Rectal smooth muscle tissue (tissue), 1 donor: ENCODE results near the gene LSMEM2.
"Not testable (repeated sequence)": the region's sequence is repeated elsewhere in the genome, so short reads cannot be mapped to it uniquely, and the experiment has no call there.

Source experiments
- H3K27ac ChIP-seq: one replicate; pipeline ENCODE4 v1.7.0; 2013; ENCODE audit warnings: low read depth, low read length, inconsistent platforms
- H3K27me3 ChIP-seq: one replicate; pipeline ENCODE4 v1.7.0; 2013; ENCODE audit warnings: low read length; ENCODE audit not compliant: control insufficient read depth, insufficient read depth
- H3K36me3 ChIP-seq: one replicate; pipeline ENCODE4 v1.7.0; 2013; ENCODE audit warnings: low read length; ENCODE audit not compliant: control insufficient read depth, insufficient read depth
- H3K4me1 ChIP-seq: one replicate; pipeline ENCODE4 v1.7.0; 2013; ENCODE audit warnings: low read length; ENCODE audit not compliant: control insufficient read depth, insufficient read depth
- H3K4me3 ChIP-seq: one replicate; pipeline ENCODE4 v1.7.0; 2013; ENCODE audit warnings: low read length
- H3K9ac ChIP-seq: one replicate; pipeline ENCODE4 v1.7.0; 2013; ENCODE audit warnings: low read length

The LSMEM2 gene

GRCh38 chr3:50262200-50262599 is 16.7 kb upstream of the LSMEM2 start:
- not testable (repeated sequence) for H3K4me3 ChIP-seq, H3K9ac ChIP-seq, H3K27ac ChIP-seq, H3K27me3 ChIP-seq
- Histone ChIP-seq H3K4me1 (peaks cover 50% of the 10 kb centered on the region), H3K36me3 (peaks cover 11% of the 10 kb centered on the region)

- Histone ChIP-seq H3K36me3 (peaks cover 5% of the 10 kb centered on the region), H3K27ac (no peak overlapping the region), H3K4me3 (no peak overlapping the region), H3K4me1 (peaks cover 51% of the 10 kb centered on the region), H3K9ac (no peak overlapping the region), H3K27me3 (peaks cover 3% of the 10 kb centered on the region)
Measured at GRCh38 chr3:50262778-50263177, 16.1 kb upstream of the LSMEM2 start.

GRCh38 chr3:50263478-50264382 is 15.2 kb upstream of the LSMEM2 start:
- peak overlapping the region; percentile 10 for H3K4me3 ChIP-seq

GRCh38 chr3:50264383-50264963 is 14.4 kb upstream of the LSMEM2 start:
- Histone ChIP-seq H3K27ac (peak overlapping the region; percentile 97), H3K4me3 (peak overlapping the region; percentile 10)

More at GRCh38 chr3:50263478-50264382, 15.2 kb upstream of the LSMEM2 start:
- H3K9ac ChIP-seq: no peak overlapping the region
- H3K27ac ChIP-seq: peak overlapping the region; percentile 97
- H3K36me3 ChIP-seq: no peaks in the 10 kb centered on the region
- peaks cover 58% of the 10 kb centered on the region for H3K4me1 ChIP-seq
- H3K27me3 ChIP-seq: peaks cover 3% of the 10 kb centered on the region

GRCh38 chr3:50264964-50265485 is 13.9 kb upstream of the LSMEM2 start:
- peaks cover 60% of the 10 kb centered on the region for H3K4me1 ChIP-seq
- H3K9ac ChIP-seq: peak overlapping the region; percentile 33
- H3K27me3 ChIP-seq: peaks cover 3% of the 10 kb centered on the region
- H3K27ac ChIP-seq: peak overlapping the region; percentile 97
- H3K36me3 ChIP-seq: no peaks in the 10 kb centered on the region
- peak overlapping the region; percentile 19 for H3K4me3 ChIP-seq

More at GRCh38 chr3:50264383-50264963, 14.4 kb upstream of the LSMEM2 start:
- Histone ChIP-seq H3K27me3 (peaks cover 3% of the 10 kb centered on the region), H3K4me1 (peaks cover 60% of the 10 kb centered on the region), H3K9ac (peak overlapping the region; percentile 36), H3K36me3 (no peaks in the 10 kb centered on the region)

- Histone ChIP-seq H3K4me1 (peaks cover 58% of the 10 kb centered on the region), H3K4me3 (no peak overlapping the region), H3K9ac (peak overlapping the region; percentile 32)
Measured at GRCh38 chr3:50265571-50265970, 13.3 kb upstream of the LSMEM2 start.

GRCh38 chr3:50266017-50266416 is 12.9 kb upstream of the LSMEM2 start:
- peaks cover 53% of the 10 kb centered on the region for H3K4me1 ChIP-seq
- no peak overlapping the region for H3K9ac ChIP-seq
- H3K4me3 ChIP-seq: peak overlapping the region; percentile 3
- peak overlapping the region; percentile 97 for H3K27ac ChIP-seq
- peaks cover 3% of the 10 kb centered on the region for H3K27me3 ChIP-seq
- no peaks in the 10 kb centered on the region for H3K36me3 ChIP-seq

More at GRCh38 chr3:50265571-50265970, 13.3 kb upstream of the LSMEM2 start:
- Histone ChIP-seq H3K27ac (peak overlapping the region; percentile 97), H3K36me3 (no peaks in the 10 kb centered on the region), H3K27me3 (peaks cover 3% of the 10 kb centered on the region)

GRCh38 chr3:50266836-50267235 is 12.1 kb upstream of the LSMEM2 start:
- H3K4me3 ChIP-seq: peak overlapping the region; percentile 74
- peak overlapping the region; percentile 97 for H3K27ac ChIP-seq
- peak overlapping the region; percentile 61 for H3K9ac ChIP-seq

GRCh38 chr3:50267280-50267913 is 11.5 kb upstream of the LSMEM2 start:
- Histone ChIP-seq H3K4me3 (peak overlapping the region; percentile 74), H3K36me3 (no peaks in the 10 kb centered on the region), H3K4me1 (peaks cover 47% of the 10 kb centered on the region), H3K27me3 (peaks cover 3% of the 10 kb centered on the region), H3K9ac (peak overlapping the region; percentile 80), H3K27ac (peak overlapping the region; percentile 97)

More at GRCh38 chr3:50266836-50267235, 12.1 kb upstream of the LSMEM2 start:
- no peaks in the 10 kb centered on the region for H3K36me3 ChIP-seq
- H3K27me3 ChIP-seq: peaks cover 3% of the 10 kb centered on the region
- peaks cover 47% of the 10 kb centered on the region for H3K4me1 ChIP-seq

- peaks cover 47% of the 10 kb centered on the region for H3K4me1 ChIP-seq
- H3K36me3 ChIP-seq: no peaks in the 10 kb centered on the region
- H3K27me3 ChIP-seq: peaks cover 3% of the 10 kb centered on the region
- H3K9ac ChIP-seq: peak overlapping the region; percentile 32
- peak overlapping the region; percentile 74 for H3K4me3 ChIP-seq
- H3K27ac ChIP-seq: peak overlapping the region; percentile 97
Measured at GRCh38 chr3:50268276-50268675, 10.6 kb upstream of the LSMEM2 start.

GRCh38 chr3:50268703-50269451 is 10.0 kb upstream of the LSMEM2 start, which contains the start of gene SEMA3B:
TSS of gene SEMA3B (plus strand) at chr3:50269147. CDS start at chr3:50269241, 94 bp downstream.
- H3K9ac ChIP-seq: peak within 1 kb of the TSS; percentile 58
- peaks cover 4% of the 10 kb centered on the region for H3K27me3 ChIP-seq
- H3K27ac ChIP-seq: peak within 1 kb of the TSS; percentile 97
- H3K36me3 ChIP-seq: no peaks in the 10 kb centered on the region
- peaks cover 47% of the 10 kb centered on the region for H3K4me1 ChIP-seq
- peak within 1 kb of the TSS; percentile 74 for H3K4me3 ChIP-seq
